ENCODE measurements around the gene SNX17.
A peak's percentile ranks its signal among the peaks of the same experiment; 100 is the strongest.

Gene SNX17

DNA sequence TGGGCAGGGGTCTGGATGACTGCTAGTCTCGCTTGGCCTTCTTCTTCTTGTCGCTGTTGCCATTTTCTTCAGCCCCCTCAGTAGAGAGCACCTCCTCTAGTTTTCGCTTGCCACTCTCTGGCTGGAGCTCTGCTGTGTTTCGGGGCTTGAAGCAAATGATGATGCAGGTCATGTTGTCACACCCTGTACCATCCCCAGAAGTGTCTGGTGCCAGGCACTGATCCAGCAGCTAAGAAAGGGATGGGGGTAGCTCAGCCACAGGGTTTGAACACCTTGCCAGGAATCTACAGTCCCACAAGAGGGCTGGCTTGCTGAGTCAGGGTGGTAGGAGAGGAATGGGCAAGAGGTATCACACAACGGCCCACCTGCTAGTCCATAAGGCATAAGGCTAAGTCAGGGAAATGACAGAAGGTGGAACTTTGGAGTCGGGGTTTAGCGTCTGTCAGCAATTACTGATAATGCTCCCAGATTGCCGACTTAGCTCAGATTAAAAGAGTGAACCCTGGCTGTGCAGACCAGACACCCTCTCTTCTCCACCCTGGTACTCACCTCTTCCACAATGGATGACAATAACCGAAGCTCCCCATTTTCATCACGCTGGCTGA, 11.3 kb downstream of the SNX17 start:
- H3K4me3 ChIP-seq (ENCODE audit: low read length), result no peak overlapping the region
- no peak for DNase-seq (ENCODE audit: low read depth)
- no peak for TF ChIP-seq CTCF (IDR thresholded peaks at IDR 0.05; ENCODE audit: insufficient read depth, low read depth, low read length, missing control alignments)

DNA sequence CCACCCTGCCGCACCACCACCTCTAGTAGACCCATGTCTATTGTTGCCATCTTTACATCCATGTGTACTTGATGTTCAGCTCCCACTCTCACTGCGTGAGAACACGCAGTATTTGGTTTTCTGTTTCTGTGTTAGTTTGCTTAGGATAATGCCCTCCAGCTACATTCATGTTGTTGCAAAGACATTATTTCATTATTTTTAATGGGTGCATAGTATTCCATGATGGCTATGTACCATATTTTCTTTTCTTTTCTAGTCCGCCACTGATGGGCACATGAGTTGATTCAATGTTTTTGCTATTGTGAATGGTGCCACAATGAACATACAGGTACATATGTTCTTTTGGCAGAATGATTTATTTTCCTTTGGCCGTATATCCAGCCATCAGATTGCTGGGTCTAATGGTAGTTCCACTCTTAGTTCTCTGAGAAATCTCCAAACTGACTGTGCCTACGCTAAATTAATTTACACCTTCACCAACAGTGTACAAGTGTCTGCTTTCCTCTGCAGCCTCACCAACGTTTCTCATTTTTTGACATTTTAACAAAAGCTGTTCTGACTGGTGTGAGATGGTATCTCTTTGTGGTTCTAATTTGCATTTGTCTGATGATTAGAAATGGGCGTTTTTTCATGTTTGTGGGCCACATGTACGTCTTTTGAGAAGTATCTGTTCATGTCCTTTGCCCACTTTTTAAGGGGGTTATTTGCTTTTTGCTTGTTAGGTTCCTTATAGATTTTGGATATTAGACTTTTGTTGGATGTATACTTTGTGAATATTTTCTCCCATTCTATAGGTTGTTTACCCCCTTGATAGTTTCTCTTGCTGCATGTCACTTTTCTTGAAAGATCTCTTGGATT, 20.6 kb downstream of the SNX17 start:
- DNase-seq (ENCODE audit: low read depth), result no peak
- no peak for TF ChIP-seq CTCF (IDR thresholded peaks at IDR 0.05; ENCODE audit: insufficient read depth, low read depth, low read length, missing control alignments)
- H3K4me3 ChIP-seq (ENCODE audit: low read length), result no peak overlapping the region

- DNase-seq (ENCODE audit: low read depth), result no peak
Observed at GRCh38 chr2:27393225-27393624, 22.8 kb downstream of the SNX17 start.

DNA sequence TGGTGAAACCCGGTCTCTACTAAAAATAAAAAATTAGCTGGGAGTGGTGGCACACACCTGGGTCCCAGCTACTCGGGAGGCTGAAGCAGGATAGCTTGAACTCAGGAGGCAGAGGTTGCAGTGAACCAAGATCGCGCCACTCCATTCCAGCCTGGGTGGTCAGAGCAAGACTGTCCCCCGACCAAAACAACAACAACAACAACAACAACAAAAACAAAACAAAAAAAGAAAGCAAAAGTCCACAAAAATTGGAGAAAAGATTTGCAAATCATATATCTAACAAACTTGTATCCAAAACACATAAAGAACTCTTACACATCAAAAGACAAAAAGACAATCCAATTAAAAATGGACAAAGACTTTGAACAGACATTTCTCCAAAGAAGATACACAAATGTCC, 28.5 kb downstream of the SNX17 start:
- no peak for TF ChIP-seq CTCF (IDR thresholded peaks at IDR 0.05; ENCODE audit: insufficient read depth, low read depth, low read length, missing control alignments)
- H3K4me3 ChIP-seq (ENCODE audit: low read length), result no peak overlapping the region
- DNase-seq (ENCODE audit: low read depth), result no peak

More at GRCh38 chr2:27393225-27393624, 22.8 kb downstream of the SNX17 start:
- H3K4me3 ChIP-seq (ENCODE audit: low read length), result no peak overlapping the region
- no peak for TF ChIP-seq CTCF (IDR thresholded peaks at IDR 0.05; ENCODE audit: insufficient read depth, low read depth, low read length, missing control alignments)

DNA sequence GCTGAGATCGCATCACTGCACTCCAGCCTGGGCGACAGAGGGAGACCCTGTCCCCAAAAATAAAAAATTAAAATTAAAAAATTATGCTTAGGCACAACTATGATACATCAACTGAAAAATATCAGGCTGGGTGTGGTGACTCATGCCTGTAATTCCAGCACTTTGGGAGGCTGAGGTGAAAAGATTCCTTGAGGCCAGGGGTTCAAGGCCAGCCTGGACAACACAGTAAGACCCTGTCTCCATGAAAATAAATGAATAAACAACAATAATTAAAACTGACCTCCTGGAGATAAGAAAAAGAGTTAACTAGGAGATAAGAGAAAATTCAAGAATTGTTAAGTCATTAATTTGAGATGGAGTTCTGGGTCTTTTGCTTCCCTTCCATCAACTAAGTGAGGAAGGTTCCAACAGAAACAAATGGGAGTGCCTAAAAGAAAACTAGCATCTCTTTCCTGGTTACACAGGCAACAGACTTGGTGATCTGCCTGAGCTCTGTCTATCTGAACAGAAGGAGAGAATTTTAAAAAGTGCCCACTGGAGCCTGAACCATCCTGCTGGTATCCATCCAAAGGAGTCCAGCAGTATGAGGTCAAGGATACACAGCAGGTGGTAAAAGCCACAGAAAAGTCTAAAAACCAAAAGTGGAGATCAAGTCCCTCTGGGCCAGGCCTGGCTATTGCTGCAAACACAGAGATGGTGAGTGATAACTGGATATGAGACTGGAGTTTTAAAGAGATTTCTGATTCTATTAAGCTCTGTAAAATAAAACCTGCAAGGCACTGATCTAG, 30.1 kb downstream of the SNX17 start:
- TF ChIP-seq CTCF (IDR thresholded peaks at IDR 0.05; ENCODE audit: insufficient read depth, low read depth, low read length, missing control alignments), result no peak
- DNase-seq (ENCODE audit: low read depth), result no peak
- no peak overlapping the region for H3K4me3 ChIP-seq (ENCODE audit: low read length)

GRCh38 chr2:27407798-27408491, 37.5 kb downstream of the SNX17 start:
- TF ChIP-seq CTCF (IDR thresholded peaks at IDR 0.05; ENCODE audit: insufficient read depth, low read depth, low read length, missing control alignments), result peak; percentile 77
- DNase-seq (ENCODE audit: low read depth), result peak; percentile 68

More at GRCh38 chr2:27407798-27408491, 37.5 kb downstream of the SNX17 start:
- H3K4me3 ChIP-seq (ENCODE audit: low read length), result peak overlapping the region; percentile 90

Data from epithelial cell of esophagus (primary cell).